Sigmoid colon (tissue), 4 donors: Measurements from ENCODE around the gene HIVEP1.

ENCODE experiments used
- POLR2A ChIP-seq, 2 donors: fragments of 450-650 bp; IDR thresholded peaks; one replicate each; pipeline ENCODE4 v1.6.1; 2016; ENCODE audit warnings: antibody characterized with exemption in 2 of 2, mild to moderate bottlenecking in 2 of 2, moderate library complexity in 2 of 2
- POLR2AphosphoS5 ChIP-seq, 4 donors: sonication (generic); formaldehyde crosslinking; IDR thresholded peaks; one replicate each; pipeline ENCODE4 v1.6.1; 2017; ENCODE audit warnings: antibody characterized with exemption in 4 of 4

DNA sequence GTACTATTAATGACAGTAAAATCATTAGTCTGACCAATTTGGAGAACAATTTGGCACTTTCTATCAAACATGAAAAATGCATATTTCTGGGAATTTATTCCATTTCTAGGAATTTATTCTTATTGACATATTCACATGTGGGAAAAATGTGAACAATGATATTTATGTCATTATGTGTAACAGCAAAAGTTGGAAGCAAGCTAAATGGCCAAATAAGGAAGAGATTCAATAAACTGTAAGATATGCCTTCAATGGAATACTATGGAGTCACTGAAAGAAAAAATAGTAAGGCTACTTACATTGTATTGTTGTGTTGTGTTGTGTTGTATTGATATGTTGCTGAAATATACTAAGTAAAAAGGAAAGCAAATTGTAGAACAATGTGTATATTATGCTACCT, 177.5 kb downstream of the HIVEP1 start:
- TF ChIP-seq POLR2AphosphoS5 (IDR thresholded peaks at IDR 0.05) = no peak
- no peak for TF ChIP-seq POLR2A (IDR thresholded peaks at IDR 0.05)
